Kidney (tissue), 14 donors: ENCODE results near the gene ATP8B2. TPM values are rescaled to one million over a fixed set of nuclear protein-coding genes. Genes with fewer than 3 reads are reported as not detected.
"Not testable (repeated sequence)": the region's sequence is repeated elsewhere in the genome, so short reads cannot be mapped to it uniquely, and the experiment has no call there.

Experiments
- DNase-seq, 5 donors: peaks; one replicate each; pipeline ENCODE4 v3.0.0-alpha.2; 2013 to 2020
- FAIRE-seq: peaks from 2 replicates; lab custom pipeline; 2012; peaks lifted over from hg19 to GRCh38; lab: Jason Lieb, UNC
- H3K27ac ChIP-seq, 2 donors: one replicate each; pipeline ENCODE4 v1.7.0; 2013; ENCODE audit warnings: low read depth in 2 of 2, low read length in 2 of 2, inconsistent platforms in 1 of 2
- H3K27me3 ChIP-seq: one replicate; pipeline ENCODE4 v1.7.1; 2013; ENCODE audit warnings: low read length, inconsistent platforms; ENCODE audit not compliant: control insufficient read depth, insufficient read depth
- H3K36me3 ChIP-seq, 3 donors: one replicate each; pipeline versions ENCODE4 v1.7.0 to v1.7.1; 2013; ENCODE audit warnings: low read length in 3 of 3, control low read depth in 1 of 3, inconsistent platforms in 1 of 3; ENCODE audit not compliant: insufficient read depth in 3 of 3, control insufficient read depth in 2 of 3
- H3K4me1 ChIP-seq, 3 donors: one replicate each; pipeline versions ENCODE4 v1.7.0 to v1.7.1; 2013; ENCODE audit warnings: low read length in 3 of 3, inconsistent platforms in 1 of 3, low read depth in 1 of 3; ENCODE audit not compliant: control insufficient read depth in 2 of 3, insufficient read depth in 2 of 3
- H3K4me3 ChIP-seq, 3 donors: one replicate each; pipeline versions ENCODE4 v1.7.0 to v1.8.1; 2013; ENCODE audit warnings: low read length in 3 of 3, control low read depth in 1 of 3, inconsistent platforms in 1 of 3
- H3K9ac ChIP-seq, 3 donors: one replicate each; pipeline versions ENCODE4 v1.7.0 to v1.7.1; 2013; ENCODE audit warnings: low read length in 3 of 3, control low read depth in 1 of 3, inconsistent platforms in 1 of 3
- H3K9me3 ChIP-seq, 3 donors: one replicate each; pipeline versions ENCODE4 v1.7.0 to v1.7.1; 2013; ENCODE audit warnings: low read length in 3 of 3, control low read depth in 1 of 3, inconsistent platforms in 1 of 3; ENCODE audit not compliant: control insufficient read depth in 2 of 3, insufficient read depth in 1 of 3
- intact Hi-C: fragments of 100-400 bp; cut with DNase I; formaldehyde crosslinking; loops from one replicate; pipeline ENCODE4 v1.11.1; 2022
- polyA plus RNA-seq: library from polyadenylated mRNA; stranded (reverse); fragments of 350-450 nt; fragmentation: Illumina TruSeq; extraction: RNeasy Lipid Tissue Mini Kit (QIAGEN cat#74804); gene quantifications from one replicate; pipeline ENCODE4 v1.2.3, GENCODE V29; 2014; ENCODE audit warnings: low read depth, low replicate concordance; ENCODE audit not compliant: insufficient read depth
- total RNA-seq: library from RNA; stranded (reverse); fragmentation: NEBNext Ultra II Directional; extraction: Animal tissue kit (Norgen Biotek cat#: 25700); gene quantifications from one replicate; pipeline ENCODE4 v1.2.1, GENCODE V29; 2021
- TF ChIP-seq, protein P1 (sequence below): IDR thresholded peaks from 3 replicates; pipeline ENCODE4 v1.5.1; 2012; ENCODE audit warnings: mild to moderate bottlenecking, moderate library complexity, borderline replicate concordance; ENCODE audit not compliant: insufficient read depth; ENCODE audit errors: extremely low read depth
- donor health status: control.
- donor health status: control.
- donor health status: control.
- donor health status: control.
- donor health status: control.
- donor health status: DM: yes; HTN: yes; CAD: no.
- donor health status: Normal renal cell carcinoma (clear cell type).

The ATP8B2 gene
- total and polyA plus RNA-seq, 2 donors from 2014 or later, result 6.2 to 40.9 TPM

DNA sequence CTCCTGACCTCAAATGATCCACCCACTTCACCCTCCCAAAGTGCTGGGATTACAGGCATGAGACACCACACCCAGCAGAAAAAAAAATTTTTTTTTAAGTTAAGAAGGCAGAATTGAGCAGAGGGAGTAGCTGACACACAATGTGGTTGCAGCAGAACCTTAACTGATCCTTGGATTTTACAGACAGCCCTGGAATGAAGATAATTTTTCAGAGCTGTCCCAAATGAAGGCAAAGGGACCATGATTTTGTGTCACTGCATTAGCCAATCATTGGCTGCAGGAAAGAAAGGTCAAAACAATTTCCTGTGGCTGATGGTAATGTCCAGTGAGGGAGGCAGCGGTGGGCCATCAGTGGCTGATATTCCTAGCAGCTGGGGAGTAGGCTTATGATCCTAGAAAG lies 23.7 kb upstream of the ATP8B2 start:
- no peaks in the 10 kb centered on the region for H3K27me3 ChIP-seq
- FAIRE-seq, result no peak

DNA sequence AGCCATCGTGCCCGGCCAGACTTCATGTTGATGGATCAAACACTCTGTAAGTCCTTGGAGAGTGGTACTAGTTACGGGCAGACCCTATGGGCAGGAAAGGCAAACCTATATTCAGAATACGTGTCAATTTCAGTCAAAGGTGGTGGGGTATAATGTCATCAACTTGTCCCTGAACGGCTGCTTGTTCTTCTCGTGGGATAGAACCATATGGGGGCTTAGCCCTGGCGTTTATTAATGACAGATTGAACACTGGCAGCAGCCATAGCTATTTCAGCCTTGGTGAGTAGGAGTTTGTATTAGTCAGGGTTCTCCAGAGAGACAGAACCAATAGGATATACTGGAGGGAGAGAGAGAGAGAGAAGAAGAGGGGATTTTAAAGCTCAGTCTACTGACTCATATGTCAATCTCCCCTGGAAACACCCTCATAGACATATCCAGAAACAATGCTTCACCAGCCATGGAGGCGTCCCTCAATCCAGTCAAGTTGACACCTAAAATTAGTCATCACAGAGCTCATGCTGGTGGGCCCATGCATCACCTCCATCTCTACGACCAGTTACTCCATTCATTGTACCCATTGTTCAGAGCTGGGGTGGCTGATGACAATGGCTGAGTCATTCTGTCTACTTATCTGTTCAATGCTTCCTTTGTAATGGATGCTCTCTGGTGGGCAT lies 20.5 kb upstream of the ATP8B2 start:
- H3K9me3 ChIP-seq, result no peaks in the 10 kb centered on the region
- TF ChIP-seq, protein P1, sequence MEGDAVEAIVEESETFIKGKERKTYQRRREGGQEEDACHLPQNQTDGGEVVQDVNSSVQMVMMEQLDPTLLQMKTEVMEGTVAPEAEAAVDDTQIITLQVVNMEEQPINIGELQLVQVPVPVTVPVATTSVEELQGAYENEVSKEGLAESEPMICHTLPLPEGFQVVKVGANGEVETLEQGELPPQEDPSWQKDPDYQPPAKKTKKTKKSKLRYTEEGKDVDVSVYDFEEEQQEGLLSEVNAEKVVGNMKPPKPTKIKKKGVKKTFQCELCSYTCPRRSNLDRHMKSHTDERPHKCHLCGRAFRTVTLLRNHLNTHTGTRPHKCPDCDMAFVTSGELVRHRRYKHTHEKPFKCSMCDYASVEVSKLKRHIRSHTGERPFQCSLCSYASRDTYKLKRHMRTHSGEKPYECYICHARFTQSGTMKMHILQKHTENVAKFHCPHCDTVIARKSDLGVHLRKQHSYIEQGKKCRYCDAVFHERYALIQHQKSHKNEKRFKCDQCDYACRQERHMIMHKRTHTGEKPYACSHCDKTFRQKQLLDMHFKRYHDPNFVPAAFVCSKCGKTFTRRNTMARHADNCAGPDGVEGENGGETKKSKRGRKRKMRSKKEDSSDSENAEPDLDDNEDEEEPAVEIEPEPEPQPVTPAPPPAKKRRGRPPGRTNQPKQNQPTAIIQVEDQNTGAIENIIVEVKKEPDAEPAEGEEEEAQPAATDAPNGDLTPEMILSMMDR, result no peak
- intact Hi-C loops, result no loop called here
- no peak overlapping the region for H3K4me3 ChIP-seq
- no peak overlapping the region for H3K9ac ChIP-seq
- no peaks in the 10 kb centered on the region for H3K27me3 ChIP-seq
- no peaks in the 10 kb centered on the region for H3K4me1 ChIP-seq
- no peak for FAIRE-seq
- no peak overlapping the region for H3K27ac ChIP-seq
- DNase-seq, result no peak
- no peaks in the 10 kb centered on the region for H3K36me3 ChIP-seq

More for the DNA sequence above, 23.7 kb upstream of the ATP8B2 start:
- no peaks in the 10 kb centered on the region for H3K9me3 ChIP-seq
- no peak for DNase-seq
- H3K9ac ChIP-seq, result no peak overlapping the region
- TF ChIP-seq, protein P1, result no peak
- no peak overlapping the region for H3K27ac ChIP-seq
- H3K36me3 ChIP-seq, result no peaks in the 10 kb centered on the region
- intact Hi-C loops, result no loop called here
- no peaks in the 10 kb centered on the region for H3K4me1 ChIP-seq
- H3K4me3 ChIP-seq, result no peak overlapping the region

DNA sequence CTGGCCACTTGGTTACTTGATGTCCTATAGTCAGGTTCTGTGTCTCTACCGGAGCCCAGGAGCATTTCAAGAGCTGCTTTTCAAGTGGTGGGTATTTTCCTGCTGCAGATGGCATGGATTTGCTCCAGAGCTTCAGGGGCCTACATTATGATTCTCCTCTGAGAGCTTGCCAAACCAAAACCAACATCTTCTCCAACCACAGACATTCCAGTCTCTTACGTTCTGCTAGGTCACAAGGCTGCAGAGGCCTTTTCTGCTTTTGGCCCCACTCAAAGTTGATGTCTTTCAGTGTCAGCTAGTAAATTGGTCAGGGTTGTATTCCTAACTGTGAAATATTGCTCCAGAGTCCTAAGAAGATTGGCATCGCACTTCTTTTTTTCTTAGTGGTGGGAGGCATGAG lies 19.2 kb upstream of the ATP8B2 start:
- no peak for FAIRE-seq
- intact Hi-C loops, result no loop called here
- no peak overlapping the region for H3K9ac ChIP-seq
- no peak for DNase-seq
- no peak overlapping the region for H3K27ac ChIP-seq
- TF ChIP-seq, protein P1, result no peak
- no peaks in the 10 kb centered on the region for H3K4me1 ChIP-seq
- H3K4me3 ChIP-seq, result no peak overlapping the region
- no peaks in the 10 kb centered on the region for H3K27me3 ChIP-seq
- no peaks in the 10 kb centered on the region for H3K36me3 ChIP-seq
- no peaks in the 10 kb centered on the region for H3K9me3 ChIP-seq

DNA sequence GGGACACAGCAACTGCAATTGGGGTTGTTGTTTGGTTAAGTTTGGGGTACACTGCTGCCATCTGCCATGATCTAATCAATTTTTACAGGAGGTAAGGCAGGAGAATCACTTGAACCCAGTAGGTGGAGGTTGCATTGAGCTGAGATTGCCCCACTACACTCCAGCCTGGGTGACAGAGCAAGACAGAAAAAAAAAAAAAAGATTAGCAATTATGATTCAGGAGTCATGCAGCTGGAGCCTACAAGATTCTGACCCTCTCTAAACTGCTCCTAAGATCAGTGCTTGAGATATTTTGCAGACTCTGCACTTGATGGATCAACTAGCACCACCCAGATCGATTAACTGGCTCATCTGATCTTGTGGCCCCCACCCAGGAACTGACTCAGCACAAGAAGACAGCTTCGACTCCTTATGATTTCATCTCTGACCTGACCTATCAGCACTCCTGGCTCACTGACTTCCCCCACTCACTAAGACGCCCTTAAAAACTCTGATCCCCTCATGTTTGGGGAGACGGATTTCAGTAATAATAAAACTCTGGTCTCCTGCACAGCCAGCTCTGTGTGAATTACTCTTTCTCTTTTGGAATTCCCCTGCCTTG lies 17.6 kb upstream of the ATP8B2 start:
- H3K27me3 ChIP-seq, H3K9me3 ChIP-seq, H3K36me3 ChIP-seq, H3K4me3 ChIP-seq, FAIRE-seq, H3K4me1 ChIP-seq, intact Hi-C loops, H3K9ac ChIP-seq, DNase-seq, H3K27ac ChIP-seq: not testable (repeated sequence)

DNA sequence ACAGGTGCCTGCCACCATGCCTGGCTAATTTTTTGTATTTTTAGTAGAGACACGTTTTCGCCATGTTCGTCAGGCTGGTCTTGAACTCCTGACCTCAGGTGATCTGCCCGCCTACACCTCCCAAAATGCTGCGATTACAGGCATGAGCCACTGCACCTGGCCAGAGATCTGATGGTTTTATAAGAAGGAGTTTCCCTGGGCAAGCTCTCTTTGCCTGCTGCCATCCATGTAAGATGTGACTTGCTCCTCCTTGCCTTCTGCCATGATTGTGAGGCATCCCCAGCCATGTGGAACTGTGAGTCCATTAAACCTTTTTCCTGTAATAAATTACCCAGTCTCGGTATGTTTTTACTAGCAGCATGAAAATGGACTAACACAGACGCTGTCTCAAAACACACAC lies 16.2 kb upstream of the ATP8B2 start:
- DNase-seq, H3K27me3 ChIP-seq, H3K9ac ChIP-seq, H3K4me1 ChIP-seq, H3K9me3 ChIP-seq, FAIRE-seq, H3K36me3 ChIP-seq, H3K27ac ChIP-seq, H3K4me3 ChIP-seq, intact Hi-C loops: not testable (repeated sequence)

DNA sequence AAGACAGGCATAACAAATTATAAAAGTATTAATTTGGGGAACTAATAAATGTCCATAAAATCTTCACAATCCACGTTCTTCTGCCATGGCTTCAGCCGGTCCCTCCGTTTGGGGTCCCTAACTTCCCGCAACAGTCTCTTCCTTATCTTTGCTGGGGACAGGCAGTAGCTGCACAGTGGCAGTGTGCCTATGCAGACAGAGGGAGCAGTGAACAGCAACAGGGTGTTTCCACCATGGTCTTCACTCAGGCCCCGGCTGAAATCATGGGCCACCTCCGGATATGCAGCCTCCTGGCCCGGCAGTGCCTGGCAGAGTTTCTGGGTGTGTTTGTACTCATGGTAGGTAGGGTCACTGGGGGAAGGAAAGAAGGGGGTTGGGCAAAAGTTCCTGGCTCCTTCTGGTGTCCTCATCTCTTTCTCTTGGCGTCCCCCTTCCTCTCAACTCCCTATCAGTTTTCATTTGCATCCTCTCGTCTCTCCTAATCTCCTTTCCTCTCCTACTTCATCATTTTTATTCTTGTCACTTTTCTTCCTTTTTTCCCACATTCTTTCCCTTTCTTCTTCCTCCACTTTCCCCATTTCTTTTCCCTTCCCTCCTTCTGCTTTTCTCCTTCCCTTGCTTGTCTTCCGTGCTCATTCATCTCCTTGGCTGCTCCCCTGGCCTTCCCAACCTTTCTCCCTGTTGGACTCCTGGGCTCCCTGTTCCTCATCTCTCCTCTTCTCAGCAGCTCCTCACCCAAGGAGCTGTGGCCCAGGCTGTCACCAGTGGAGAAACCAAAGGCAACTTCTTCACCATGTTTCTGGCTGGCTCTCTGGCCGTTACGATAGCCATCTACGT lies 12.9 kb upstream of the ATP8B2 start:
- H3K4me1 ChIP-seq, DNase-seq, H3K4me3 ChIP-seq, intact Hi-C loops, H3K9ac ChIP-seq, H3K27ac ChIP-seq, H3K9me3 ChIP-seq, FAIRE-seq, H3K36me3 ChIP-seq, H3K27me3 ChIP-seq: not testable (repeated sequence)
